ENCODE results near the gene GARIN5B.

The GARIN5B gene

DNA sequence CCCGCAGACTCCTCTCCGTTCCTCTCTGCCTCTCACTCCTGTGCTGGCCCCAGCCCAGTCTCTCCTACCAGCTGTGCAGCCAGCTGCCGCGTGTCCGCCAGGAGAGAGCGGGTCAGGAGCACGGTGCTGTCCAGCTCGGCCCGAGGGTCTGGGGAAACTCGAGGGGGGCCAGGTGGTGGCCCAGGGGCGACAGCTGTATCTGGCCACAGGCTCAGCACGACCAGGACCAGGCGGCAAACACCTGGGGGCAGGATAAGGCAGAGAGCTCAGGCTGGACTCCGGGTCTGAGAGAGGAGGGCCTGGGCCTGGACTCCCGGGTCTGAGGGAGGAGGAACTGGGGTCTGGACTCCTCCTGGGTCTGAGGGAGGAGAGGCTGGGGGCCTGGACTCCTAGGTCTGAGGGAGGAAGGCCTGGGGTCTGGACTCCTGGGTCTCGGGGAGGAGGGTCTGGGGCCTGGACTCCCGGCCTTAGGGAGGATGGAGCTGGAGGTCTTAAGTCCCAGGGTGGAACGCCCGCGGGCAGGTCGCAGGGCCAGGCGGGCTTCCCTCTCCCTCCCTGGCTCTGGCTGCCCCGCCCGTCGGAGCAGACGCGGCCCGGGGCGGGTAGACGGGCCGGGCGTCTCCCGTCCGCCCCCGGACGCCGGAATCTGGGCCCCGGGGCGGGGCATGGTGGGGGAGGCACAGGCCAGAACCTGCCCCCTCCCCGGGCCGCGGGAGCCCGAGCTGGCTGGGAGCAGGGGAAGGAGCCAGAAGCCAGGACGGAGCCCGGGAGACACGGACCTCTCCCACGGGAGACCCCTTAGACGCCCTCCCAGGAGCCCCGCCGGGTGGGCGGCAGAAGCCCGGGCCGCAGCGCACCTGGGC lies 5.9 kb upstream of the GARIN5B start:
- no peak for DNase-seq

DNA sequence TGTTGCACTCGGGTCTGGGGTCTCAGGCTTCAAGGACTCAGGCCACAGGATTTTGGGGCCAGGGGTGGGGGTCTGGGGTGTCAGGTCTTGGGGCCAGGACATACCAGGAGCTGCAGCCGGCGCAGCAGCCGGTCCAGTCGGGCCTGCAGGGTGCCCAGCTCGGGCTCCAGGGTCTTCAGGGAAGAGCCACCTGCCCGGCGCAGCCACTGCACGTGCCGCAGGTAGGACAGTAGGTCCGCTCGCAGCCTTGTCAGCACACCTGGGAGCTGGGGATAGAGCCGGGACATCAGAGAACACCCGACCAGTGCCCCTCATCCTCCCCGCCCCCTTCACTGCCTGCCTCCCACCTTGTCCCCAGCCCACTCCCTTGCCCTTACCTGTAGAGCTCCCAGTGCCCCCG lies 5.0 kb upstream of the GARIN5B start:
- DNase-seq = peak; percentile 52

GRCh38 chr19:55366790-55367189 lies 3.7 kb upstream of the GARIN5B start:
- no peak for DNase-seq

DNA sequence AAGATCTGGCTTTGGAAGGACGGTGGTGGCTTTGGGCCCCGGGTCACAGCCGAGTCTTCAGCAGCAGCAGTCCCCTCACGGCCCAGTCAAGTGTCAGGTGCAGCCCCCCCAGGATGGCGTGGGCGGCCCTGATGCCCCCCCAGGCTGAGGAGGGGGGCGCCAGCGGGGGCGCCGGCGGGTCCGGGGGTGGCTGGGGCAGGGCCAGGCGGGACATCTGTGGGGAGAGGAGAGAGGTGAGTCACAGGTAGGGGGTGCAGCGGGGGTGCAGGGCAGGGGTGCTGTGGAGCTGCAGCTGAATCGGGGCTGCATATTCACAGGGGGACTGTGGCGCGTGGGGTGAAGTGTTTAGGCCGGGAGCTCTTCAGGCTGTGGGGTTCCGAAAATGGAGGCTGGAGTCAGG lies 2.9 kb upstream of the GARIN5B start:
- no peak for DNase-seq

GRCh38 chr19:55365245-55365644 lies 2.2 kb upstream of the GARIN5B start:
- no peak for DNase-seq

GRCh38 chr19:55362174-55362989 lies 678 bp downstream of the GARIN5B start:
- no peak for DNase-seq

DNA sequence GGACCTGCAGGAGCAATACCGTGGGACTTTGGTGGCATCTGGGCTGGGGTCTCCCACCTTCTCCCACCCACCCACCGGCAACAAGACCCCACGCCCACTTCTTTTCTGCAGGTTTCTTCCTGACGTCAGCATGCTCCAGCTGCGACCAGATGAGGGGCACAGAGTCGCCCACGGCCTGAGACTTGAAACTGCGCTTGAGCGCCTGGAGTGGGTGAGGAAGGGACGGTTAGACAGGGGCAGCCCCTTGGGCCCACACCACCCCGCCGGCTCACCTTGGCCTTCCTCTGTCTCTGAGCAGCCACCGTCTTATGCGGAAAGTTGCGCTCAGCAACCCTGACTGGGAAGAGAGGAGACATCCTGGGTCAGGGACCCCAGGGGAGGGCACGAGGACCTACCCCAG lies 2.2 kb downstream of the GARIN5B start:
- no peak for DNase-seq

DNA sequence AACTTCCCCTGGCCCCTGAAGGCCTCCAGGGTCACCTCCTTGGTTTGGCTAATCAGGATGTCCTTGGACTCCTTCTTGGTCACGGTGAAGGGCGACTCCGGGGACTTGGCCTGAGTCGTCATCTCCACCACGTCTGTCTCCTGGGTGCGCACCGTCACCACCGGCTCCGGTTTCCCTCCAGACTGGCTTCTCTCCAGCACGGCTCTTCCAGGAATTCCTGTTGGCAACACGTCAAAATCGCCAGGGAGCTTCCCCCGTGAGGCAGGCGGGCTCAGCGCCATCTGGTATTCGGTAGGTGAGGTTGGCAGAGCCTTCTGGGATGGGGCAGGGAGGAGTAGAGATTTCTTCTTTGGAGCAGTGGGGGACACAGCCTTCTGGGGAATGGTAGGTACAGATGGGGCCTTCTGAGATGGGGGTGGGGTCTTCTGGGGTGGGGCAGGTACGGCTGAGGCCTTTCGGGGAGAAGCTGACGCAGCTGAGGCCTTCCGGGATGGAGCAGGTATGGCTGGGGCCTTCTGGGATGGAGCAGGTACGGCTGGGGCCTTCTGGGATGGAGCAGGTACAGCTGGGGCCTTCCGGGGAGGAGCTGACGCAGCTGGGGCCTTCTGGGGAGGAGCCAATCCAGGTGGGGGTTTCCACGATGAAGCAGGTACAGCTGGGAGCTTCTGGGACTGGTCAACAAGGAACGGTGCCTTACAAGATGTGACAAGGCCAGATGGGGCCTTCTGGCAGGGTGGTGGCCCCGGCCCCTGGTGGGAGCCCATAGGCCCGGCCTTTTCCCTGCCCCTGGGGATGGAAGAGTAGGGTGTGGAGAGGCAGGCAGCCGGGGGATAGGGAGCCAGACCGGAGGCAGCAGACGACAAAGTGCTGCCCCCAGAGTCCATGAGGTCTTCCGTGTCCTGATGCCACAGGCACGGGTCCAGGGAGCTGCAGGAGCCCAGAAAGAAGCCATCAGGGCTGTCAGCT lies 3.8 kb downstream of the GARIN5B start:
- no peak for DNase-seq

DNA sequence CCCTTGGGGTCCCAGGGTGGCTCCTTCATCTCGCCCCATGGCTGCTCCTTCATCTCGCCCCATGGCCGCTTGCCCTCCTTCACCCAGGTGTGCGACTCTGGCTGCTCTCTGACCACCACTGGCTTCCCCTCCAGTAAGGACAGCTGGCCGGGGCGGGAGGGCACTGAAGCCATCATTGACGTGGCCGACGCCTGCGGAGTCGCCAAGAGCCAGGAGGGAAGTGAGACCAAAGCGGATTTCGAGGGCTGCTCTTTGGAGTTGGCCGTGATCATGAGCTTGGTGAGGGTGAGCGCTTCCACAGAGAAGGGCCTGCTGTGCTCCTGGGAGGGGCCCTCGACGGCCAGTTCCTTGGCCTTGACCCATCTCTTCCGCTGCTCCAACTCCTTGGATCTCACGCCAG lies 4.6 kb downstream of the GARIN5B start:
- DNase-seq = no peak

DNA sequence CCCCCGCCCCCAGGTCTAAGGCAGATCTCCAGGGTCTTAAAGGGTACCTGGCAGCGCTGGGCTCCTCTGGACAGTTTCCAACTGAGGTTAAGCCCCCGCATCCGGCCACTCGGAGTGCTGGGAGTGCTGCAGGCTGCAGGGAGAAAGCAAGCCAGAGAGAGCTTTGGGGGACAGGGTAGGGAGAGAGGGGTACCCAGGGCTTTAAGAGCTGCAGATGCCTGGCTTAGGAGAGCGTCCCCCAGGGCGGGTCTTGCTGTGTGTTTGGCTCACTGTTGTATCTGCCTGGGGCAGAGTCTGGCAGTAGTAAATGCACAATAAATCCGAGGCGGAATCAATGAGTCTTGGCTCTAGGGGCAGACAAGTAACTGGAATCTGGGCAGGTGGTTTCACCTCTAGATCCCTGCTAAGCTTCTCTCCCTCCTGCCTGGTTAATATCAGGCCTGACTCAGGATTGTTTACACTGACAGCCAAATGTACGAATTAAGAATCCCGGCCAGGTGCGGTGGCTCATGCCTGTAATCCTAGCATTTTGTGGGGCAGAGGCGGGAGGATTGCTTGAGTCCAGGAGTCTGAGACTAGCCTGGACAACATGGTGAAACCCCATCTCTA lies 7.7 kb downstream of the GARIN5B start:
- no peak for DNase-seq

DNA sequence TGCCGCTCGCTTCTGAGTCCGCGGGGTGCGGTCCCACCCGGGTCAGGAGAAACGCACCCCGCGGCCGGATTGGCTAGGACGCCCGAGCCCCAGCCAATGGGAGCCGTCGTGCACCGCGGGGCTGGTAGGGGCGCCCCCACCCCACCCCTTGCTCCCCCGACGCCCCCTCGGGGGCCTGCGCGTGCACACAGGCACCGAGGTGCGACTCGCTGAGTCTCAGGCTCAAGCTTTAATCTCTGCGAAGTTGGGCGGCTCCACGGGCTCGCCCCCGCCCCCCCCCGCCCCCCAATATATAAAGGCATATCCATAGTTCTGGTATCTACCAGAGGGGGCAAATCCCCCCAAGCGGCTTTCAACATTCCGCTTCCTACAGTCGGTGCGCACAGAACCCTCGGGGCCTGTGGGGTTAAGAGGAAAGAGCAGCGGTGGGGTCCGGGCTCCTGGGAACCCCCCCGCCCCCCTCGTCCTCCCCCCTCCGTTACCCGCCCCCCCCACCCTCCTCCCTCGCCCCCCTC lies 8.3 kb downstream of the GARIN5B start, which contains the start of gene COX6B2:
COX6B2 (minus strand) TSS at position 22 of the 515 bp plus-strand sequence. CDS start 198 bp downstream, outside the sequence.
- DNase-seq = no peak

GRCh38 chr19:55353803-55354697 lies 9.0 kb downstream of the GARIN5B start:
- peak; percentile 83 for DNase-seq

- DNase-seq = no peak
Observed at GRCh38 chr19:55353356-55353802, 9.7 kb downstream of the GARIN5B start.

DNA sequence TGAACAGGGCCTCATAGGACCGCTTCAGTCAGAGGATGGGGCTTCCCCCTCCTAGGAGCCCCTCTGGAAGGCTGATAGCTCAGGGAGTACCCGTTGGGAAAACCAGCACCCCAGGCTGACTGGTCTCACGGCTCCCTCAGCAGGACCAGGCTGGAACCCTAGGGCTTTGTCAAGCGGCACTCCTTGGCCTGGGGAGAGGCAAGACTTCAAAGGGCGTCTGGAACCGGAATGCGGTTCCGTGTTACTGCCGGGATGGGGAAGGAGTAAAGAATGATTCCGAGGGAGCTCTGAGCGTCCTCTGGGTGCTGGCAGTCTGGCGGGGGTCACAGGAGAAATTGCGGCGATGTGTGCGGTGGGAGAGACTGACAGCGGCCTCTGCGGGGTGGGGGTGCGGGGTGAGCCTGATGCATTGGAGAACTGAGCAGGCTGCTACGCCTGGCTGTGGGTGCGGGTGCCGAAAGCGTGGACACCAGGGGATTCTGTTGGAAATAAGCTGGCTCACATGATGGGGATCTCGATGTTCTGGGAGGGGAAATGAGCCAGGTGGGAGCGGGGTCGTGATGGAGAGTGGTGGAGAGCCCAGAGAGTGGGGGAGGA lies 10.4 kb downstream of the GARIN5B start:
- DNase-seq = no peak

DNA sequence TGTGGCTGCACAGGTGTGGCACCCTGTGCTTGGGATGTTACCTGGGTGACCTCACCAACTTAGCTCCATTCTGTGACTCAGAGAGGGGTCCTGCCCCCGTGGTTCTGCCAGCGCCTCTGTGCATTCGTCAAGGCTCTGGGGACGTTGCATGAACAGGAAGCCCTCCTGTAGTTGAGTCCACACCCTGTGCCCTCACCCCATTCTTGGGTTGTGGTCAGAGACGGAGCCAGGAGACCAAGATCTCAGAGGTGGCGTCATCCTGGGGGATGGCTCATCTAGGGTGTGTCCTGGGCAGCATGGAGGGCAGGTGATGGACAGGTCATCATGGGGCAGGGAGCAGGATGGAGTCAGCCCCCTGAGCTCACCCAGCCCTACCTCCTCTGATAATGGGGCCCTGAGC lies 11.0 kb downstream of the GARIN5B start:
- no peak for DNase-seq

- DNase-seq = no peak
Observed at GRCh38 chr19:55350620-55351315, 12.3 kb downstream of the GARIN5B start.

GRCh38 chr19:55348317-55349034 lies 14.6 kb downstream of the GARIN5B start:
- DNase-seq = no peak

- no peak for DNase-seq
Observed at GRCh38 chr19:55347442-55348009, 15.5 kb downstream of the GARIN5B start.
